ENCODE results near the gene DOCK1.

The DOCK1 gene

GRCh38 chr10:127332631-127333030 lies 427.4 kb downstream of the DOCK1 start:
- no peak for DNase-seq

GRCh38 chr10:127337801-127338200 lies 432.6 kb downstream of the DOCK1 start:
- DNase-seq = no peak

GRCh38 chr10:127338399-127339110 lies 433.3 kb downstream of the DOCK1 start:
- no peak for DNase-seq

- DNase-seq = no peak
These were observed 438.6 kb downstream of the DOCK1 start for GRCh38 chr10:127343821-127344220.

GRCh38 chr10:127344346-127344745 lies 439.1 kb downstream of the DOCK1 start:
- no peak for DNase-seq

- DNase-seq = no peak
These were observed 440.2 kb downstream of the DOCK1 start for GRCh38 chr10:127345231-127345965.

GRCh38 chr10:127346604-127347003 lies 441.4 kb downstream of the DOCK1 start:
- DNase-seq = no peak

GRCh38 chr10:127347202-127347959 lies 442.2 kb downstream of the DOCK1 start:
- no peak for DNase-seq

- no peak for DNase-seq
These were observed 444.5 kb downstream of the DOCK1 start for GRCh38 chr10:127349737-127350136.

GRCh38 chr10:127351542-127351941 lies 446.3 kb downstream of the DOCK1 start:
- no peak for DNase-seq

GRCh38 chr10:127353544-127353943 lies 448.3 kb downstream of the DOCK1 start:
- no peak for DNase-seq

- DNase-seq = no peak
These were observed 449.0 kb downstream of the DOCK1 start for GRCh38 chr10:127354255-127354654.

GRCh38 chr10:127354992-127355391 lies 449.8 kb downstream of the DOCK1 start:
- no peak for DNase-seq

- DNase-seq = no peak
These were observed 451.1 kb downstream of the DOCK1 start for GRCh38 chr10:127356360-127356759.

GRCh38 chr10:127357265-127357664 lies 452.0 kb downstream of the DOCK1 start:
- no peak for DNase-seq

- no peak for DNase-seq
These were observed 453.1 kb downstream of the DOCK1 start for GRCh38 chr10:127358337-127358736.

GRCh38 chr10:127364034-127364433 lies 458.8 kb downstream of the DOCK1 start:
- no peak for DNase-seq

- no peak for DNase-seq
These were observed 462.9 kb downstream of the DOCK1 start for GRCh38 chr10:127368101-127368500.

- DNase-seq = no peak
These were observed 463.7 kb downstream of the DOCK1 start for GRCh38 chr10:127368929-127369328.

- DNase-seq = no peak
These were observed 465.4 kb downstream of the DOCK1 start for GRCh38 chr10:127370601-127371000.

GRCh38 chr10:127372361-127372760 lies 467.1 kb downstream of the DOCK1 start:
- no peak for DNase-seq

GRCh38 chr10:127374074-127374680 lies 468.9 kb downstream of the DOCK1 start:
- no peak for DNase-seq

- no peak for DNase-seq
These were observed 469.7 kb downstream of the DOCK1 start for GRCh38 chr10:127374901-127375300.

Data from NCI-H2227 treated with DMSO at 0.1 percent for 48 hours (cell line).